UCSD-AML1 (cell line): ENCODE results near the gene TXNDC12.
A peak's percentile ranks its signal among the peaks of the same experiment; 100 is the strongest.
"Not testable (repeated sequence)": the region's sequence is repeated elsewhere in the genome, so short reads cannot be mapped to it uniquely, and the experiment has no call there.

Experiments used
- DNase-seq: peaks from one replicate; lab custom pipeline; 2025; ENCODE audit not compliant: unreplicated experiment; lab: John Stamatoyannopoulos, UW

The TXNDC12 gene

DNA sequence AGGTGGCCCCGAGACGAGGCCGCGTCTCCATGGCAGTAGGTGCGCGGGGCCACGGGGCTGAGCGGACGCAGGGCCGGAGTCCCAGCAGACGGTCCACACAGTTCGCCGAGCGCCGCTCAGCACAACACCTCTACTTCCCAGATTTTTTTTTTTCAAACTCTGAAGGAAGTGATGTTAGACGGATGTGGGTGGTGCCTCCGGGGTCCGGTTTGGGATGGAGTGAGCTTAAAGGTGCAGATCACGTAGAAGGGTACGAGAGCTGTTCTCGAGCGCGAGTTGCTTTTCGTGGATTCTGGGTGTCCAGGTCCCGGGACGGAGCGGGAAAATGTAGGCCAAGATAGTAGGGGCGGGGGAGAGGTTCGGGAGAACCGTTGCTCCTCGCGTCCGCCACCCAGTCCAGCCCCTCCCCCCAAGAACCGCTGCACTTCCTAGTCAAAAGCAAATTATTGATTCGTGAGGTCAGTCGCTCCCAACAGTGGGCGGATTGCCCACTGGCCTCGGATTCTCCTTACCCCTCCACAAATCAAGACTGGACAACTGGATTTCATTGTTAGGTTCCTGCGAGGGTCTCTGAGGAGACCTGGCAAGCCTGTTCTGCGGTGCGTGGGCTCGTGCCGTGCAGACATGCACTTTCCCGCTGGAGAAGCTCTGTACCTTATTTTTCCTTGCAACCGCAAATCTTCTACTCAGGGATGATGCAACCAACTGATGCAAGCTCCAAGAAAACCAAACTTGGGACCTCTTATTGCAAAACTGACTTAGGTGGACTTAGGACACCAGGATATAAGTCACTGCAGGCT lies at the start of gene TXNDC12:
TSS of gene TXNDC12 (minus strand) at position 126 of the 800 bp plus-strand sequence. CDS start at position 31, 95 bp downstream.
- DNase-seq: peak; percentile 86

DNA sequence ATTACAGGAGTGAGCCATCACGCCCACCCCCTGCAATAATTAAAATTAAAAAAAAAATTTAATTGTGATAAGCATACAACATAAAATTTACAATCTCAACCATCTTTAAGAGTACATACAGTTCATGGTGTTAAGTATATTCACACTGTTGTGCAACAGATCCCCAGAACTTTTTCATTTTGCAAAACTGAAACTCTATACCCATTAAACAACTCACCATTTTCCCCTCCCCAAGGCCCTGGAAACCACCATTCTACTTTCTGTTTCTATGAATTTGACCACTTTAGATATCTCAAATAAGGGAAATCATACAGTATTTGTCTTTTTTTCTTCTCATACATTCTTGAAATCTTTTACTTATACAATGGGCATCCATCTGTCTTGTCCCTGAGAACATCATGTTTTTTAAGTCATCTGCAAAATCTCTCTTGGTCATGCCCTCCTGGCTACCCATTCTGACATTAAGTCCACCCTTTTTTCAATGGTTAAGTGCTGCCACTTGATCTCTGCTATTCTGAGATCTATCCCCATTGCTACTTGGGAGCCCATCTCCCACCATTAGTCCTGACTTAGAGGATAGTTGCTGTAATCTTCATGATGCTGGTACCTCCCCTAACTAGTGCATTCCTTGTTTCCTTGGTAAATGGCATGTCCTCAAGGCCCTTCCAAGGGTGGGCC lies 47.5 kb upstream of the TXNDC12 start:
- no peak for DNase-seq

DNA sequence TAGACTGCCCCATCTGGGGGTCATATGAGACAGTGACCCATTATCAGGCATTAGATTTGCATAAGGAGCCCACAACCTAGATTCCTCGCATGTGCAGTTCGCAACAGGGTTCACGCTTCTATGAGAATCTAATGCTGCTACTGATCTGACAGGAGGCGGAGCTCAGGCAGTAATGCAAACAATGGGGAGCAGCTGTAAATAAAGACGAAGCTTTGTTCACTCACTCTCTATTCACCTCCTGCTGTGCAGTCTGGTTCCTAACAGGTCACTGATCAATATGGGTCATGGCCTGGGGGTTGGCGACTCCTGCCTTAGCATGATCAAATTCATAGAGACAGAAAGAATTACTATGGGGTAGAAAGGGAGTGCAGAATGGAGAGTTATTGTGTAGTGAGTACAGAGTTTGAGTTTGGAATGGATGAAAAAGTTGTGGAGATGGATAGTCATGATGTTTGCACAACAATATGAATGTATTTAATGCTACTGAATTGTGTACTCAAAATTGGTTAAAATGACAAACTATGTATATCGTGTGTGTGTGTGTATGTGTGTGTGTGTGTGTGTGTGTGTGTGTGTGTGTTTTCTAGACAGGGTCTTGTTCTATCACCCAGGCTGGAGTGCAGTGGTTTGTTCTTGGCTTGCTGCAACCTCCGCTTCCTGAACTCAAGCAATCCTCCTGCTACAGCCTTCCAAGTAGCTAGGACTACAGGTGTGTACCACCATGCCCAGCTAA lies 43.3 kb upstream of the TXNDC12 start:
- no peak for DNase-seq

DNA sequence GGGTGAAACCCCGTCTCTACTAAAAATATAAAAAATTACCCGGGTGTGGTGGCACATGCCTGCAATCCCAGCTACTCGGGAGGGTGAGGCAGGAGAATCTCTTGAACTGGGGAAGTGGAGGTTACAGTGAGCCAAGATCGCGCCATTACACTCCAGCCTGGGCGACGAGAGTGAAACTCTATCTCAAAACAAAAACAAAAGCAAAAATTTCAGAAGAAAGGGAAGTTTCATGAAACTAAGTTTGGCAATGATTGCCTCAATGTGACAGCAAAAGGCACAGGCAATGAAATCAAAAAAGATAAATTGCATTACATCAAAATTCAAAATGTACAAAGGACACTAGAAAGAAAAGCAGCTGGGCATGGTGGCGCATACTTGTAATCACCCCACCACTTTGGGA lies 41.2 kb upstream of the TXNDC12 start:
- no peak for DNase-seq

DNA sequence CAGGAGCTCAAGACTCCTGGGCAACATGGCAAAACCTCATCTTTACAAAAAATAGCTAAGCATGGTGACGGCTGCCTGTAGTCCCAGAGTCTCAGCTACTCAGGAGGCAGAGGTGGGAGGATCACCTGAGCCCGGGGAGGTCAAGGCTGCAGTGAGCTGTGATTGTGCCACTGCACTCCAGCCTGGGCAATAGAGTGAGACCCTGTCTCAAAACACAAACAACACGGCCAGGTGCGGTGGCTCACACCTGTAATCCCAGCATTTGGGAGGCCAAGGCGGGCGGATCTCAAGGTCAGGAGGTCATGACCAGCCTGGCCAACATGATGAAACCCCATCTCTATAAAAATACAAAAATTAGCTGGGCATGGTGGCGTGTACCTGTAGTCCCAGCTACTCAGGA lies 39.3 kb upstream of the TXNDC12 start:
- DNase-seq: not testable (repeated sequence)

DNA sequence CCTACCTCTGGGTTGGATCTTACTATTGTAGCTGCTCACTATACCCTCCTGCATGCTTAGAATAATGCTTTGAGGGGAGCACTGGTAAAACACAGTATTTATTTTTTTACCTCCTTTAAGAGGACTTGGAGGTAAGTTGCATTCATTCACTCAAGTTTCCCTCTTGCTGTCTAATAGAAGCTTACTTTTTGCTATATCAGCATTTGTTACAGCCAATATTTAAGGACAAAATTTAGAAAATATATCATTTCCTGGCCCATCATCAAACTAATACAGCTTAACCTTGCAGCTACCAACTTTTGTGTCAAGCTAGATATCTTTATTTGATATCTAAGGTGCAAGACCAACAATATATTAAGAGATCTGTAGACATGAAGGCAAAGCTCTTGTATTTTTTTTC lies 32.9 kb upstream of the TXNDC12 start:
- DNase-seq: not testable (repeated sequence)

DNA sequence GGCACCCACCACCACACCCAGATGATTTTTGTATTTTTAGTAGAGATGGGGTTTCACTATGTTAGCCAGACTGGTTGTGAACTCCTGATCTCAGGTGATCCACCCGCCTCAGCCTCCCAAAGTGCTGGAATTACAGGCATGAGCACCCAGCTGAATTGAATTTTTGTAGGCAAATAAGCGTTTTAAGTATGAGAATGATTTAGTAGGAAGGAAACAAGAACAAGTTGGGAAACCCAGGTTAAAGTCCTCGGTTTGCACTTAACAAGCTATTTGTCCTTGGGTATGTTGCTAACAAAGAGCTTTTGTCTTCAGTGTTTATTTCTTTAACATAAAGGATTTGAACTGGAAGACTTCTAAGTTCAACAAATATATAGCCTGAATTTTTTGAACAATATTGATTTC lies 25.0 kb upstream of the TXNDC12 start:
- DNase-seq: no peak

DNA sequence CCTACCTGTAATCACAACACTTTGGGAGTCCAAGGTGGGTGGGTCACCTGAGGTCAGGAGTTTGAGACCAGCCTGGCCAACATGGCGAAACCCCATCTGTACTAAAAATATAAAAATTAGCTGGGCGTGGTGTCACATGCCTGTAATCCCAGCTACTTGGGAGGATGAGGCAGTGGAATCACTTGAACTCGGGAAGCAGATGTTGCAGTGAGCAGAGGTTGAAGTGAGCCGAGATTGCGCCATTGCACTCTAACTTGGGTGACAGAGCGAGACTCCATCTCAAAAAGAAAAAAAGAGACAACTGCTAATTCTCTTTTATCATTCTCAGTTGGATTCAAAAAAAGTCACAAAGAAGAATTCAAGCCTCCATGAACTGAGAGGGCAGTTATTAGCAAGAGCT lies 22.3 kb upstream of the TXNDC12 start:
- not testable (repeated sequence) for DNase-seq

DNA sequence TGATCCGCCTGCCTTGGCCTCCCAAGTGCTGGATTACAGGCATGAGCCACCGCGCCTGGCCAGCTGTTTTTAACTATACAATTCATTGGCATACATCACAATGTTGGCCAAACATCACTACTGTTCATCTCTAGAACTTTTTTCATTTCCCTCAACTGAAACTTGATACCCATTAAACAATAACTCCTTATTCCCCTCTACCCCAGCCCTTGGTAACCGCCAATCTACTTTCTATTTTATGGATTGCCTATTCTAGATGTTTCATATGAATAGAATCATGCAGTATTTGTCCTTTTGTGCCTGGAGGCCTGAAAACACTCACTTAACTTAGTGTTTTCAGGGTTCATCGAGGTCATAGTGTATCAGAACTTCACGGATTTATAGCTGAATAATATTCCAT lies 17.3 kb upstream of the TXNDC12 start:
- DNase-seq: no peak

DNA sequence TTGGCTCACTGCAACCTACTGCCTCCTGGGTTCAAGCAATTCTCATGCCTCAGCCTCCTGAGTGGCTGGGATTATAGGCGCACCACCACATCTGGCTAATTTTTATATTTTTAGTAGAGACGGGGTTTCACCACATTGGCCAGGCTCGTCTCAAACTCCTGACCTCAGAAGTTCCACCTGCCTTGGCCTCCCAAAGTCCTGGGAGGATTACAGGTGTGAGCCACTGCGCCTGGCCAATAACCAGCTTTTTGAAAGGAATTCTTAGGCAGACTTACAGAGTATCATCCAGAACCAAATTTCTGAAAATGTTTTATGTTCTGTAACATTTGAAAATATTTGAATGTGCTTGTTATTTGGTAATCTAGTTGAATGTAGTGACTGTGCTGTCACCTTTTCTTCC lies 15.7 kb upstream of the TXNDC12 start:
- DNase-seq: no peak

DNA sequence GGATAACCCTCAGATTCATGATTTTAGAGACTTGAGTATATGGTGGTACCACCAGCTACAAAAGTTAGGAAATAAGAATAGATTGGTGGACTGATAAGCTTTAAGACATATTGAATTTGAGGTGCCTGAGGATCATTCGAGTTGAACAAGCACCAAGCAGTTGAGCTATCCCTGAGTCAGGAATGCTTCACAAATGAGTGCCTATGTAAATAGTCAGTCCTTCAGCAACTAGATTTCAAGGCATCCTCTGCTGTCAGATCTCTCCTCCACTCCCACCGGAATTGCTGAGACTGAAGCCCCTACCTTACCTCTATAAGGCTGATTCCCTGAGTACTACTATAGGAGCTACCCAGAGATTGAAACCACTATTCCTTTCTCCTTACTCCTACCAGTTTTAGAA lies 8.2 kb upstream of the TXNDC12 start:
- DNase-seq: no peak

DNA sequence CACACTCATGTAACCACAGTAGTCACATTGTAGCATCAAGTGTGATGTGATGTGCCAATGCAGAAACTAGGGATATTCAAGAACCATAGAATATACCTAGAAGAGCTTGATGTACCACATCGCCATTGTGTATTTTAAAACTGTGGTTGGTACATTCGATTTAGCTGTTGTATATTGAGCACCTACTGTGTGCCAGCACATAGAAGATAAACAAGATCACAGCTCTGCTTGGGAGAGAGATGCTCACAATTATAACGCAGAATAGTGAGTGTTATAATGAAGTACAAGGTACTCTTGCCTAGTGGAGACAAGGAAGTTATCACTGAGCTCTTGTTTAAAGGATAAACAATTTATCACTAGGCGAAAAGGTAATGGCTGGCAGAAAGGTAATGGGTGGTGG lies 5.8 kb upstream of the TXNDC12 start:
- no peak for DNase-seq

DNA sequence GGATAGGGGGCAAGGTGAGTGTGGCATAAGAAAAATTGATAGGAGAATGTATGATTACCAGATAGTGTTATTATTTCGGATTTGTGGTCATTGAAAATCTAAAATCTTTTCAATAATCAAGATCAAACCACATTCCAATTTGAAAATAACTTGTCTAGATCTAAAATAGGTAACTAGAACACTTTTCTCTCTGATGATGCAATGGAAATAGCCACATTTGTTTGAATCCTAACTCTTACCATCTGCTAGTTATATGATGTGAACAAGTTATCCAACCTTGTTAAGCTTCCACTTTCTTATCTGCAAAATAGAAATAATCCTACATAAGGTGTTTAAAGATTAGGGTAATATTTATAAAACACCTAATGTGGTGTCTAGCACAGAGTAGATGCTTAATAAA lies 4.9 kb upstream of the TXNDC12 start:
- no peak for DNase-seq

DNA sequence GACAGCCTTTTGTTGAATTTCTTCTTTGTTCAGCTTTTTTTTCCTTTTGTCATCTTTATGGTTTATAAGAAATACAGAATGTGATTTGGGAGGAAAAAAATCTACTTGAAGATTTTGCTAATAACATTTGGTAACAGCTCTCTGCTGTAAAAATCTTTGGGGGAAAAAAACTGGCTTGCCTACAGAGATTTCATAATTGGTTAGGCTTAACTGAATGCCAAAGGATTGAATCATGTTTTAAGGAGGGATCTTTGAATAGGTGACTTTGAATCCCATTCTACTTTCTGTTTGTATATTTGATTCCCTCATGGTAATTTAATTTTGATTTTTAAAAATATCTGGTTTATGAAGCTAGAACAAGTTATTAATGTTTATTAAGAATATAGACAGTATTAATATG lies 4.3 kb upstream of the TXNDC12 start:
- no peak for DNase-seq

DNA sequence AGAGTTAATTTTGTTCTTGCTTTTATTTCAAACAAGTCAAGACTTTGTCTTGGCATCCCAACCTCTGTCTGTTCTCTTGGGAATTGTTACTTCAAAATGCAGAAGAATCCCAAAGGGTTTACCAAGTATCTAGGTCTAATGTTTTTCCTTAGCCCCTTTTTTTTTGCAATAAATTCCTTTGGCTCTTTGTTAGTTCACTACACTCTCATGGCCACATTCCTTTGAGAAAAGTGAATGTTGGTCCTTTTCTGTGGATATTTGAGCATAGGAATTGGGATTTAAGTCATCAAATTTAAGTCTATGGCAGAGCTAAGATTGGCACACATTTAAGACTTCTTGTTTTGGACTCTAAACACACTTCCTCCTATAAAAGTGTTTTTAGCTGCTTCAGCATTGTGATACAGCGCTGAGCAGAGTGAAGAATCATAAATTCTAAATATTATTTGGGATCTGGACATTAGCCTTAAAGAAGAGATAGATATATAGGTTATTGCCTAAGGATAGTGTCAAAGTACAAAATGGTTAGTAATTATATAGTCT lies 3.0 kb upstream of the TXNDC12 start:
- DNase-seq: no peak

DNA sequence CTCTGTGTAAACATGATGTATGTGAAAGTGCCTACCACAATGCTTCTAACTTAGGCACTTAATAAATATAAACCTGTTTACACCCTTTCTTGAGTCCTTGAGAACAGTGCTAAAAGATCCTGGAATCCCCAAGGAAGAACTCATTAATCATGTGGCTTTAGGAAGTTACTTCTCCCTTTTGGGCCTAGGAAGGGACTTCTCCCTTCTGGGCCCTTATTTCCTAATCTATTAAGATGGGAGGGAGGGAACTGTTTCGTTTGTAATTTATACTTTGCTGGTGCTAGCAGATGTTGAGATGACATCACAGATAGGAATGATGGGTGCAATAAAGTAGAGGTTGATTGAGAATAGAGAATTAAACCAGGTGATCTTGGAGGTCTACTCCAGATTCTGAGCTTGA lies 2.3 kb upstream of the TXNDC12 start:
- no peak for DNase-seq

DNA sequence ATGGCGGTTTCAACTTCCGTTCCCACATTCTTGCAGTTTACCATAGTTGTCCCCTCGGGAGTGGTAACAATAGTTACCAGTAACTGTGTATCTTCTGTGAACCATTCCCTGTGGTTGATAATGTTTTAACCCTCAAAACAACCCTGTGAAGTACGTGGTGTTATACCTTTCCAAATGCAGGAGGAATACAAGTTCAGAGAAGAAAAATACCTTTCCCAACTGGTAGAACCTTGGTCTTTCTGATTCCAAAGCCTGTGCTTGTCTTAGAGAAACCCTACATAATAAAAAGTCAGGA lies 1.9 kb upstream of the TXNDC12 start:
- DNase-seq: no peak

DNA sequence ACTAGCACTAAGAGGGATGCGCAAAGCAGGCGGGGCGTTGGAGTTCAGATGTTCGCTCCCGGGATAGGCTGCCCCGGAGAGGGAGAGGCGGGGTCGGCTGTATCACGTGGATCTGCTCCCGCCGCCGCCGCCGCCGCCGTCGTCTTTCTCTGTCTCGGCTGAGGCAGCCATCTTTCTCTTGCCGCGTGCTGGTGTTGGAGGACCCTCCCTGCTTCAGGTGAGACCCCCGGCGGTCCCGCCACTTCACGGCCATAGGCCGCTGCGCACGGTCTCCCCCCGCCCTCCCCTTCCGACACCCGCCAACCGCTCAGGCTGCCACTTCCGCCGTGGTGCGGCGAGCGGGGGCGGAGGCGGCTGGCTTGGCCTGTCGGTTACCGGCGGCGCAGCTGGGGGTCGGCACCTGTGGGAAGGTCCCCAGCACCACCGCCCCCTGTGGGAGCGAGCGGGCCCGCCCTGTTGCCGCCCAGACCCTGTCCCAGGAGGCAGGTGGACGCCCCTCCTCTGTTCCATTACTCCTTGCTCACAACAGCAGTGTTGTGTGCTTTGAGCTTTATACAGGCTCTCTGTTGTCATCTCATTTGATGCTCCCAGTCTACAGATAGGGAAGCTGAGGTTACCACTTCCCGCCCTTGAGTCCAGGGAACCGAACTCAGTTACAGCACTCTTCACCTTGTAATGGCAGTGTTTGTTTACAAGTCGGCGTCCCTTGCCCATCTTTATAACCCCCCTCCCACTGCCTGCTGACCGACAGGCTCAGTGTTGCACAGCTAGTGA lies 1.4 kb upstream of the TXNDC12 start, which contains the start of gene BTF3L4:
TSS of gene BTF3L4 (plus strand) at position 133 of the 774 bp plus-strand sequence. CDS start 3,553 bp downstream, outside the sequence.
- peak; percentile 92 for DNase-seq

DNA sequence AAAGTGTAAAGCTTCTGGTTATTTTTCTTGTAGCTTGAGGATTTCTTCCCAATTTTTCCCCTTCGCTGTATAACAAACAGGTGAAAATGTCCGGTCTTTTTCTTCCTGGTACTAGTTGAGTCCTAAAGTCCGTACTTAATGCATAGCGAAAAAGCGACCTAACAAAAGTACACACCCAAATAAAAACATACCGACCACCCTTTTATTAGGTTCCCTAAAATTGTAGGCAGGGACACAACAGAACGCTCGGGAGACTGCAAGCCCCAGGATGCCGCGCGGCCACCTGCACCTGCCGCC lies 823 bp upstream of the TXNDC12 start:
- no peak for DNase-seq

DNA sequence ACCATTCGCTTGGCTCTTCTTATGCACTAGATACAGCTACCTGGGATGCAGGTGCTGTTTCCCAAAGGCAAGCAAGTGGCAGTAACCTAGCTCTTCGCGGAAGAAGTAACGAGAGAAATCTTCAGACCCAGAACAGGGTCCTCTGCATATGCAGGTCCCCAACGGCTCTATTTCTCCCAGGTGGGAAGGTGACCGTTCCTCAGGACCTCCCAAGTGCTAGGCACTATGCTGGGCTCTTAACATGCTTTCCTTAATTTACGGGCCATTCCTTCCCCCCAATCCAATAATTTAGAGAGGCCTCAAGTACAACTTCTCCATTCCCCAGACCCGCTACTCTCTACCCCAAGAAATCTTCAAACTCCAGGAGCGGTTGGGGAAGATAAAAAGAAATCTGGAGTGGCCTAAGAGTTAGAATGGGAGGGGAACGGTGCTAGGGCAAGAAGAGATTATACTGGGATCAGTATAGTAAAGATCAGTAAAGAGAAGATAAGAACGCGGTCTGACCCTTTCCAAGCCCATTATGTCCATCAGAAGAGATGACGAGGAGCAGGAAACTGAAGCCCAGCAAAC lies 410 bp downstream of the TXNDC12 start:
- DNase-seq: peak; percentile 19

DNA sequence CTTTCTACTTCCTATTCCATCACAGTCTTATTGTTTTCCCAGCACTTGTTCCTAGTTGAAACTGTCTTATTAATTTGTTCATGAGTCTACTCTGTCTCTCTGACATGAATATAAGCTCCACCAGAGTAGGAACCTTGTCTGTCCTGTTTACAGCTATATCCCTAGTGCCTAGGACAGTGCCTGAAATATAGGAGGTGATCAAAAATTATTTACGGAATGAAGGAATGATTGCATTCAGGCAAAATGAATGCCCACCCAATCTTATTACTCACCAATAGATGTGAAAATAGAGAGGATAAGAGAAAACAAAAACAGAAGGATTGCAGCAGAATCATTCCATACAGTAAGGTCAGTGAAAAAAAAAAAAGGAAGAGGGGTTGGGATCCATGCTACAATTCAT lies 1.1 kb downstream of the TXNDC12 start:
- no peak for DNase-seq
